ENCODE results near the gene ATP2C1.

DNA sequence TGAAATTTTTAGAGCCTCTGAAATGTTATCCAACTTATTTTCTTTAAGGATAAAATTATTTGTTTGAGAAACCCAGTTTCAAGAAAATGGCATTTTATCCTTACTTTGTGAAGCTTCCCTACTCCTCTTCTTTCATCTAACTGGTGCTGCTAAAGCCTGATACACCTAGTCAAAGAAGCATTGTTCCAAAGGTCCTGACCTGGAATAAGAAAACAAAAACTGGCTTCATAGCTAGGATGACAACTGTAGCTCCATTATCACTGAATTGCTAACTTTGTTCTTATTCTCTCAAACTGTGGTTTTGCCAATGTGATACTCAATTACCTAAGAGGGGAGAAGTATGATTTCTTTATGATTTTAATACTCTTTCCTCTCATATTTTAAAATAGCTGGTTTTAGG lies 27.6 kb upstream of the ATP2C1 start:
- TF ChIP-seq POLR2AphosphoS5 (IDR thresholded peaks at IDR 0.05; ENCODE audit: insufficient read depth, low read depth, low read length), result no peak
- TF ChIP-seq CTCF (IDR thresholded peaks at IDR 0.05; ENCODE audit: extremely low read depth in 1 of 2, insufficient read depth in 1 of 2, low read depth in 1 of 2, low read length in 2 of 2), result no peak
- no peak for TF ChIP-seq POLR2A (IDR thresholded peaks at IDR 0.05; ENCODE audit: low read depth, low read length)
- no peak for TF ChIP-seq FOS (IDR thresholded peaks at IDR 0.05; ENCODE audit: borderline replicate concordance, insufficient read depth, low read length)
- TF ChIP-seq MAX (IDR thresholded peaks at IDR 0.05; ENCODE audit: insufficient read depth, insufficient read length), result no peak
- TF ChIP-seq EZH2 (IDR thresholded peaks at IDR 0.05; ENCODE audit: borderline replicate concordance, low read depth, low read length, severe bottlenecking), result no peak
- TF ChIP-seq MYC (IDR thresholded peaks at IDR 0.05; ENCODE audit: low read depth, low read length), result no peak
- no peak for TF ChIP-seq GATA2 (IDR thresholded peaks at IDR 0.05; ENCODE audit: insufficient read depth, insufficient read length, low read depth, low read length)

Measured in endothelial cell of umbilical vein (primary cell).